ENCODE results near the gene APOC4.

Gene APOC4

GRCh38 chr19:44975444-44975843, 33.4 kb downstream of the APOC4 start:
- Histone ChIP-seq H3K36me3 (ENCODE audit: control insufficient read depth in 2 of 2, insufficient read depth in 1 of 2, low read length in 2 of 2) (peaks cover 52 to 74% of the 10 kb centered on the region in 2 experiments), H3K4me3 (ENCODE audit: low read depth, low read length) (no peak overlapping the region), H3K27ac (ENCODE audit: extremely low read depth, low read depth, low read length) (no peak overlapping the region), H3K9me3 (ENCODE audit: control insufficient read depth, insufficient read depth, low read depth, low read length) (no peaks in the 10 kb centered on the region), H3K4me1 (ENCODE audit: control insufficient read depth, insufficient read depth, low read length) (no peaks in the 10 kb centered on the region)
- ChIA-PET CTCF (interaction anchor here (0.9 to 1.3 kb wide), 2 partner anchors 11 to 24 kb away, joined by 4 to 6 read pairs; no protein-coding TSS in a partner anchor), POLR2A (interaction anchor here (0.6 kb wide), 1 partner anchor 380 kb away, joined by 3 read pairs; no protein-coding TSS in a partner anchor)
- TF ChIP-seq ZFP69B (tag by site-specific recombination; IDR thresholded peaks at IDR 0.05) (no peak), ZNF132 (tag by site-specific recombination; IDR thresholded peaks at IDR 0.05; ENCODE audit: borderline replicate concordance) (no peak), ZBTB21 (tag by site-specific recombination; IDR thresholded peaks at IDR 0.05) (no peak), ZNF19 (tag by site-specific recombination; IDR thresholded peaks at IDR 0.05; ENCODE audit: low read depth) (no peak), ZNF658 (tag by site-specific recombination; IDR thresholded peaks at IDR 0.05) (no peak), ZNF121 (tag by site-specific recombination; IDR thresholded peaks at IDR 0.05) (no peak), ZBTB26 (tag by site-specific recombination; optimal IDR thresholded peaks at IDR 0.05) (no peak), KLF9 (tag by site-specific recombination; IDR thresholded peaks at IDR 0.05; ENCODE audit: low read depth) (no peak), INSM2 (tag by site-specific recombination; IDR thresholded peaks at IDR 0.05) (no peak), RBAK (tag by site-specific recombination; IDR thresholded peaks at IDR 0.05) (no peak), ZBTB7A (tag by site-specific recombination; IDR thresholded peaks at IDR 0.05; ENCODE audit: low read depth) (no peak), ZNF670 (tag by site-specific recombination; IDR thresholded peaks at IDR 0.05; ENCODE audit: low read depth) (no peak), GLI4 (tag by site-specific recombination; IDR thresholded peaks at IDR 0.05) (no peak), ZNF133 (tag by site-specific recombination; IDR thresholded peaks at IDR 0.05) (no peak), ZNF211 (tag by site-specific recombination; IDR thresholded peaks at IDR 0.05; ENCODE audit: low read depth) (no peak), ZNF776 (tag by site-specific recombination; IDR thresholded peaks at IDR 0.05; ENCODE audit: borderline replicate concordance) (no peak)
- TF ChIP-seq, protein P1, sequence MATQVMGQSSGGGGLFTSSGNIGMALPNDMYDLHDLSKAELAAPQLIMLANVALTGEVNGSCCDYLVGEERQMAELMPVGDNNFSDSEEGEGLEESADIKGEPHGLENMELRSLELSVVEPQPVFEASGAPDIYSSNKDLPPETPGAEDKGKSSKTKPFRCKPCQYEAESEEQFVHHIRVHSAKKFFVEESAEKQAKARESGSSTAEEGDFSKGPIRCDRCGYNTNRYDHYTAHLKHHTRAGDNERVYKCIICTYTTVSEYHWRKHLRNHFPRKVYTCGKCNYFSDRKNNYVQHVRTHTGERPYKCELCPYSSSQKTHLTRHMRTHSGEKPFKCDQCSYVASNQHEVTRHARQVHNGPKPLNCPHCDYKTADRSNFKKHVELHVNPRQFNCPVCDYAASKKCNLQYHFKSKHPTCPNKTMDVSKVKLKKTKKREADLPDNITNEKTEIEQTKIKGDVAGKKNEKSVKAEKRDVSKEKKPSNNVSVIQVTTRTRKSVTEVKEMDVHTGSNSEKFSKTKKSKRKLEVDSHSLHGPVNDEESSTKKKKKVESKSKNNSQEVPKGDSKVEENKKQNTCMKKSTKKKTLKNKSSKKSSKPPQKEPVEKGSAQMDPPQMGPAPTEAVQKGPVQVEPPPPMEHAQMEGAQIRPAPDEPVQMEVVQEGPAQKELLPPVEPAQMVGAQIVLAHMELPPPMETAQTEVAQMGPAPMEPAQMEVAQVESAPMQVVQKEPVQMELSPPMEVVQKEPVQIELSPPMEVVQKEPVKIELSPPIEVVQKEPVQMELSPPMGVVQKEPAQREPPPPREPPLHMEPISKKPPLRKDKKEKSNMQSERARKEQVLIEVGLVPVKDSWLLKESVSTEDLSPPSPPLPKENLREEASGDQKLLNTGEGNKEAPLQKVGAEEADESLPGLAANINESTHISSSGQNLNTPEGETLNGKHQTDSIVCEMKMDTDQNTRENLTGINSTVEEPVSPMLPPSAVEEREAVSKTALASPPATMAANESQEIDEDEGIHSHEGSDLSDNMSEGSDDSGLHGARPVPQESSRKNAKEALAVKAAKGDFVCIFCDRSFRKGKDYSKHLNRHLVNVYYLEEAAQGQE (tag by site-specific recombination; IDR thresholded peaks at IDR 0.05) = no peak
- TF ChIP-seq, protein P2, sequence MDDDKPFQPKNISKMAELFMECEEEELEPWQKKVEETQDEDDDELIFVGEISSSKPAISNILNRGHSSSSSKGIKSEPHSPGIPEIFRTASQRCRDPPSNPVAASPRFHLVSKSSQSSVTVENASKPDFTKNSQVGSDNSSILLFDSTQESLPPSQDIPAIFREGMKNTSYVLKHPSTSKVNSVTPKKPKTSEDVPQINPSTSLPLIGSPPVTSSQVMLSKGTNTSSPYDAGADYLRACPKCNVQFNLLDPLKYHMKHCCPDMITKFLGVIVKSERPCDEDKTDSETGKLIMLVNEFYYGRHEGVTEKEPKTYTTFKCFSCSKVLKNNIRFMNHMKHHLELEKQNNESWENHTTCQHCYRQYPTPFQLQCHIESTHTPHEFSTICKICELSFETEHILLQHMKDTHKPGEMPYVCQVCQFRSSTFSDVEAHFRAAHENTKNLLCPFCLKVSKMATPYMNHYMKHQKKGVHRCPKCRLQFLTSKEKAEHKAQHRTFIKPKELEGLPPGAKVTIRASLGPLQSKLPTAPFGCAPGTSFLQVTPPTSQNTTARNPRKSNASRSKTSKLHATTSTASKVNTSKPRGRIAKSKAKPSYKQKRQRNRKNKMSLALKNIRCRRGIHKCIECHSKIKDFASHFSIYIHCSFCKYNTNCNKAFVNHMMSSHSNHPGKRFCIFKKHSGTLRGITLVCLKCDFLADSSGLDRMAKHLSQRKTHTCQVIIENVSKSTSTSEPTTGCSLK (tag by site-specific recombination; IDR thresholded peaks at IDR 0.05) = no peak
- TF ChIP-seq, protein P3, sequence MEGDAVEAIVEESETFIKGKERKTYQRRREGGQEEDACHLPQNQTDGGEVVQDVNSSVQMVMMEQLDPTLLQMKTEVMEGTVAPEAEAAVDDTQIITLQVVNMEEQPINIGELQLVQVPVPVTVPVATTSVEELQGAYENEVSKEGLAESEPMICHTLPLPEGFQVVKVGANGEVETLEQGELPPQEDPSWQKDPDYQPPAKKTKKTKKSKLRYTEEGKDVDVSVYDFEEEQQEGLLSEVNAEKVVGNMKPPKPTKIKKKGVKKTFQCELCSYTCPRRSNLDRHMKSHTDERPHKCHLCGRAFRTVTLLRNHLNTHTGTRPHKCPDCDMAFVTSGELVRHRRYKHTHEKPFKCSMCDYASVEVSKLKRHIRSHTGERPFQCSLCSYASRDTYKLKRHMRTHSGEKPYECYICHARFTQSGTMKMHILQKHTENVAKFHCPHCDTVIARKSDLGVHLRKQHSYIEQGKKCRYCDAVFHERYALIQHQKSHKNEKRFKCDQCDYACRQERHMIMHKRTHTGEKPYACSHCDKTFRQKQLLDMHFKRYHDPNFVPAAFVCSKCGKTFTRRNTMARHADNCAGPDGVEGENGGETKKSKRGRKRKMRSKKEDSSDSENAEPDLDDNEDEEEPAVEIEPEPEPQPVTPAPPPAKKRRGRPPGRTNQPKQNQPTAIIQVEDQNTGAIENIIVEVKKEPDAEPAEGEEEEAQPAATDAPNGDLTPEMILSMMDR (tag by site-specific recombination; IDR thresholded peaks at IDR 0.05) = no peak
